ENCODE data around the gene HCN2.
A peak's percentile ranks its signal among the peaks of the same experiment; 100 is the strongest.

The HCN2 gene

DNA sequence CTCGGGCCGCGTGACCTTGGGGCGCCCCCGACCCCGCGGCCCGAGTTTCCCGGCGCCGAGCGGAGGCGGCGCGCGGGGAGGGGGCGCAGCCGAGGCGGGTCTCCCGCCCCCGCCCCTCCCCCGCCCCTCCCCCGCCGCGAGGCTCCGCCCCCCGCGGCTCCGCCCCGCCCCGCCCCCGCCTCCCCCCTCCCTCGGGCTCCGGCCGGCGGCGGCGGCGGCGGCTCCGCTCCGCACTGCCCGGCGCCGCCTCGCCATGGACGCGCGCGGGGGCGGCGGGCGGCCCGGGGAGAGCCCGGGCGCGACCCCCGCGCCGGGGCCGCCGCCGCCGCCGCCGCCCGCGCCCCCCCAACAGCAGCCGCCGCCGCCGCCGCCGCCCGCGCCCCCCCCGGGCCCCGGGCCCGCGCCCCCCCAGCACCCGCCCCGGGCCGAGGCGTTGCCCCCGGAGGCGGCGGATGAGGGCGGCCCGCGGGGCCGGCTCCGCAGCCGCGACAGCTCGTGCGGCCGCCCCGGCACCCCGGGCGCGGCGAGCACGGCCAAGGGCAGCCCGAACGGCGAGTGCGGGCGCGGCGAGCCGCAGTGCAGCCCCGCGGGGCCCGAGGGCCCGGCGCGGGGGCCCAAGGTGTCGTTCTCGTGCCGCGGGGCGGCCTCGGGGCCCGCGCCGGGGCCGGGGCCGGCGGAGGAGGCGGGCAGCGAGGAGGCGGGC lies at the start of gene HCN2:
TSS of gene HCN2 (plus strand) at position 189 of the 703 bp plus-strand sequence. CDS start at position 254, 65 bp downstream.
- DNase-seq: no peak

DNA sequence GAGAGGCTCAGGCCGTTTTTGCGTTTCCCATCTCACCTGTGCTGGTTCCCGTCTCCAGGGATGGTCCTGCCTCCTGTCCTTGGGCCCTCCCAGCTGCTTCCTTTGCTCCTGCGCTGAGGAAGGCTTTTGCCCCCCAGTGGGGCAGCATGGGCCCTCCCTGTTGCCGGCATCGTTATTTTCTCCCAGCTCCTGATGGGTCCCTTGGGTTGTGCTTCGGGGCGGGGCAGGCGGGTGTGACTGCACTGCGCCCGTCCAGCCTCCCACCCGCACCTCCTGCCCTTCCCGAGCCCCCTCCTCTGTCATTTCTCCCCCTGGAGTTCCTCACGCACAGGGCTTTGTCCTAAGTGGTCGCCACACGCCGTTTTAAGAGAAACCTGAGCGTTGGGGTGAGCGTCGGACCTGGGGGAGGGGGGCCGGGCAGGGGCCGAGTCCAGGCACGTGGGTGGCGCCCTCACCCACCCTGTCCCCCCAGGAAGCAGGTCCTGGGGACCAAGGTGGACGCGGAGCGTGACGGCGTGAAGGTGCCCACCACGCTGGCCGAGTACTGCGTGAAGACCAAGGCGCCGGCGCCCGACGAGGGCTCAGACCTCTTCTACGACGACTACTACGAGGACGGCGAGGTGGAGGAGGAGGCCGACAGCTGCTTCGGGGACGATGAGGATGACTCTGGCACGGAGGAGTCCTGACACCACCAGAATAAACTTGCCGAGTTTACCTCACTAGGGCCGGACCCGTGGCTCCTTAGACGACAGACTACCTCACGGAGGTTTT lies 48.6 kb upstream of the HCN2 start:
- DNase-seq: no peak

DNA sequence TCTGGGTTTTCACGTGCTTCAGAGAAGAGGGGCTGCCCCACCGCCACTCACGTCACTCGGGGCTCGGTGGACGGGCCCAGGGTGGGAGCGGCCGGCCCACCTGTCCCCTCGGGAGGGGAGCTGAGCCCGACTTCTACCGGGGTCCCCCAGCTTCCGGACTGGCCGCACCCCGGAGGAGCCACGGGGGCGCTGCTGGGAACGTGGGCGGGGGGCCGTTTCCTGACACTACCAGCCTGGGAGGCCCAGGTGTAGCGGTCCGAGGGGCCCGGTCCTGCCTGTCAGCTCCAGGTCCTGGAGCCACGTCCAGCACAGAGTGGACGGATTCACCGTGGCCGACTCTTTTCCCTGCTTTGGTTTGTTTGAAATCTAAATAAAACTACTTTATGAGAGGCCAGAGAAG lies 48.0 kb upstream of the HCN2 start:
- no peak for DNase-seq

DNA sequence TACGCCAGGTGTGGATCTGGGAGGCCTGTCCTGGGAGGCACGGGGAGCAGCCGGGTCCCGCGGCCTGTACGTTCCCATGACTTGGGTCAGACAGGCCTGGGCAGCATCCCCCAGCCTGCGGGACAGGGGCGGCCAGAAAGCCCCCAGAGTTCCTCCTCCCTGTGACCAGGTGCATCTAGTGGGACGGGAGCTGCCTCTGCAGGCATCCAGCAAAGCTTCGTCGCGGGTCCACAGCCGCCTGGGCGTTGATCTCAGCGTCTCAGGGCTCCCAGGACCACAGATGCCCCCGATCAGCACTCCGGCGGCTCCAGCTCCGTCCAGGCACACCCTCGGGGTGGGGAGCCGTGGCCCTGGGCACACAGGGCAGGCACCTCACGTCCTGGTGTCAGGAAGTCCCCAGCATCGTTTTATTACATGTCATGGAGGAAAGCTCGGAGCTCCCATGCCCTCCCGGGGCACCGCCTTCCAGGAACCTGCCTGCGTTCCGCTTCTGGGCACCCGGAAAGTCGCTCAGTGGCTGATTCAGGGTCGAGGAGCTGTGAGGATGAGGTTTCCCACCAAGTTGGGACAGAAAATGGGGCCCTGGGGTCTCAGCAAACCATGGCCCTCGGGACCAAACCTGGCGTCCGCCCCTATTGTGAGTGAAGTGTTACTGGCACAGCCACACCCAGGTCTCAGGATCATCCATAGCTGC lies 47.4 kb upstream of the HCN2 start:
- DNase-seq: no peak

DNA sequence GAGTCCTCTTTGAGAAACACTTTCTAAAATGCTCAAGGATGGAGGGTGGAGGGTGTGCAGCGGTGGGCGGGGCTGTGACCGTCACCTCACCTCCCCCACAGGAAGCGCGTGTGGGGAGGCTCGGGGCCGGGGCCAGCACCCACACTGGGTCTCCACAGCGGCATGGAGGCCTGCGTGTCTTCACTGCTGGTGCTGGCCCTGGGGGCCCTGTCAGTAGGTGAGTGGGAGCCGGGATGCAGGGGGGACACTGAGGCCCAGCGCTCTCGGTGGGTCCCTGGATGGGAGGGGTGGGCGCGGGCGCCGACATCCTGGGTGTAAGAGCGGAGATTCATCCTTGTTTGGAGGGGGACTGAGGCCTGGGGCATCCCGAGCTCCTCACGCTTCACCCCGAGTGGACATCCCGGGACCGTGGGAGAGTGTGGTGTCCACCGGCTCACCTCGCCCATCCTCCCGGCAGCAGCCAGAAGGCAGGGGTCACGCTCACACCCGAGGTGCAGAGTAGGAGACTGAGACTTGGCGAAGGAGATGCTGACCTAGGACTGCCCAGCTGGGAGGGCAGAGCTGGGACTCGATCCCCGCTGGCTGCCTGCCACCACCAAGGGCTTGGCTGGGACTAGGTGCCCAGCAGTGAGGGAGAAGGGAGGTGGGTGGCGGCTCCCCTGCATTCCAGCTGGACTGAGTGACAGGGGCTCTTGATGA lies 45.6 kb upstream of the HCN2 start, which contains the start of gene GZMM:
TSS of gene GZMM (plus strand) at position 144 of the 699 bp plus-strand sequence. CDS start at position 163, 19 bp downstream.
- peak; percentile 90 for DNase-seq

DNA sequence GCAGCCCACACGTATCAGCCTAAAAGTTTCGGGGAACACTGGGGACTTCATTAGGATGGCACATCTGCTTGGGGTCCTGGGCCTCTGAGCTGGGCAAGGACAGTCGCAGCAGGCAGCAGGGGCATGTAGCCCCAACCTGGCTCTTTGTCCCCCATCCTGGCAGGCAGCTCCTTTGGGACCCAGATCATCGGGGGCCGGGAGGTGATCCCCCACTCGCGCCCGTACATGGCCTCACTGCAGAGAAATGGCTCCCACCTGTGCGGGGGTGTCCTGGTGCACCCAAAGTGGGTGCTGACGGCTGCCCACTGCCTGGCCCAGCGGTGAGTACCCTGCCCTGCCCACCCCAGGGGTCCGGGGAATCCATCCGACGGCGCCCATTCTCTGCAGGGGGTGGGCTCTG lies 42.6 kb upstream of the HCN2 start:
- DNase-seq: no peak

DNA sequence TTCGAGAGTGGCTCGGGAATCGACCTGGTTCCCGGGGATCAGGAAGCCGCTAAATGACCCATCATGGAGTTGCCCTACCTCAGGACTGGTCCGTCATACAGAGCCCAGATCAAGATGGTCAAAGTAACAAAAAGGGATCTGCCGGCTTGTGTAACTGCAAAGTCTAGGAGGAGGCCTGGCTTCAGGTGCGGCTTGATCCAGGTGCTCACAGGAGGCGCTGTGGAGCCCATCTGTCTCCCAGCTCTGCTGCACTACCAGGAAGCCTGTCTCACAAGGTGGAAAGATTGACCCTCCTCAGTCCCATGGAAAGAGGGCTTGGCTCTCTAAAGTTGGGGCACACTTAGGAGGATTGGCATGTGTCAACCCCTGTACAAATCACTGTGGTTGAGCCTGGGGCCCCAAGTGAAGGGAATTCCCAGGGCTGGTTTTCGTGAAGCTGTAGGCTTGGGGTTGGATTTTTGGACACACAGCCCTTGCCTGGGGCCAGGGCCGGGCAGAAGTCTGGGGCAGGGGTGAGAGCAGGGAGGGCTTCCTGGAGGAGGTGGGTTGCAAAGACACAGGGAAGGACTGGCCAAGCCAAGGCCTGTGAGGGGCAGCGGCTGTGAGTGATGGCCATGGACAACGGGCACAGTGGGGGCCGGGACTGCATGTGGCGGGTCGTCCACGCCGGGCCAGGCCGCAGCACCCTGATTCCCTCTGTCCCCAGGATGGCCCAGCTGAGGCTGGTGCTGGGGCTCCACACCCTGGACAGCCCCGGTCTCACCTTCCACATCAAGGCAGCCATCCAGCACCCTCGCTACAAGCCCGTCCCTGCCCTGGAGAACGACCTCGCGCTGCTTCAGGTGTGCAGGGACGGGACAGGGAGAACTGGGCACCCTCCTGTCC lies 41.6 kb upstream of the HCN2 start:
- no peak for DNase-seq

DNA sequence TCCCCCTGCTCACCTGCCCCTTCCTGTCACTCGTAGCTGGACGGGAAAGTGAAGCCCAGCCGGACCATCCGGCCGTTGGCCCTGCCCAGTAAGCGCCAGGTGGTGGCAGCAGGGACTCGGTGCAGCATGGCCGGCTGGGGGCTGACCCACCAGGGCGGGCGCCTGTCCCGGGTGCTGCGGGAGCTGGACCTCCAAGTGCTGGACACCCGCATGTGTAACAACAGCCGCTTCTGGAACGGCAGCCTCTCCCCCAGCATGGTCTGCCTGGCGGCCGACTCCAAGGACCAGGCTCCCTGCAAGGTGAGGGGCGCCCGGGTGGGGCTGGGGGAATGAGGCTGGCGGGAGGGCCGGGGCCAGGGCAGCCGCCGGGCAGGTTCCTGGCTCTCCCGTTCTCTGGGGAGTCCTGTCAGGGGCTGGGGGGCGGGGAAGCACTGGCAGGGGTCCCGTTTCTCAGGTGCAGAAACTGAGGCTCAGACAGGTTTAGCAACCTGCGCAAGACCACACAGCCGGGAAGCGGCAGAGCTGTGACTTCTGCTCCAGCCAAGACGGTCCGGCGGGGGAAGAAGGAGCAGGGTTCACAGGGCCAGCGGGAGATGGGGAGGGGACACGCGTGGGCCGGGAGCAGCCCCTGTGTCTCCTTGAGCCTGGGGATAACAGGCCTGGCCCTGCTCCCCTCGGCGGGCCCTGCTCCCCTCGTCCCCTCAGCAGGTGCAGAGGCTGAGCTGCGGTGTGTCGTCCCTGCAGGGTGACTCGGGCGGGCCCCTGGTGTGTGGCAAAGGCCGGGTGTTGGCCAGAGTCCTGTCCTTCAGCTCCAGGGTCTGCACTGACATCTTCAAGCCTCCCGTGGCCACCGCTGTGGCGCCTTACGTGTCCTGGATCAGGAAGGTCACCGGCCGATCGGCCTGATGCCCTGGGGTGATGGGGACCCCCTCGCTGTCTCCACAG lies 40.5 kb upstream of the HCN2 start:
- DNase-seq: no peak

DNA sequence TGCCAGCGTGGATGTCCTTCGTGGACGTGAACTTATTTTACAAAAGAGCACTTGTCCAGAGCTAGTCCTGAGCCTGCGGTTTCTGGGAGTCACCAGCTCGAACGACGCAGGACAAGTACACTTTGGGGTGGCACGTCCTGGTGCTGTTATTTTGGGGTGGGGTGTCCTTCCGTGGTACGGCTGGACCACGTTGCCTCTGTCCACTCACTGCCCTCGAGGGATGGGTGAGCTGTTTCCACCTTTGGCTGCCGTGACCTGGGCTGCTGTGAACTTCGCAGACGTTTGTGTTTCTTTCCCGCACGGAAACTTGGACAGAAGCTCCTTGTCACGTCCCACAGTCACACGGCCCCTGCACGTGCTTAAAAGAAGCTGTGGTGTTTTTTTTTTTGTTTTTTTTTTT lies 34.9 kb upstream of the HCN2 start:
- DNase-seq: no peak

DNA sequence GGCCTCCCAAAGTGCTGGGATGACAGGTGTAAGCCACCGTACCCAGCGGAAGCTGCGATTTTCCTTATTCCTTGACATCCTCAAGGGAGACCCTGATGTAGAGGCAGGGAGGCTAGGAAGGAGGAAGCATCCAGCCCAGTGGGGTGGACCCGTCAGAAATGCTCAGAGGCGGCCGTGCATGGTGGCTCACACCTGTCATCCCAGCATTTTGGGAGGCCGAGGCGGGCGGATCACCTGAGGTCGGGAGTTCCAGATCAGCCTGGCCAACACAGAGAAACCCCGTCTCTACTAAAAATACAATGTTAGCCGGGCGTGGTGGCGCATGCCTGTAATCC lies 34.2 kb upstream of the HCN2 start:
- DNase-seq: no peak

DNA sequence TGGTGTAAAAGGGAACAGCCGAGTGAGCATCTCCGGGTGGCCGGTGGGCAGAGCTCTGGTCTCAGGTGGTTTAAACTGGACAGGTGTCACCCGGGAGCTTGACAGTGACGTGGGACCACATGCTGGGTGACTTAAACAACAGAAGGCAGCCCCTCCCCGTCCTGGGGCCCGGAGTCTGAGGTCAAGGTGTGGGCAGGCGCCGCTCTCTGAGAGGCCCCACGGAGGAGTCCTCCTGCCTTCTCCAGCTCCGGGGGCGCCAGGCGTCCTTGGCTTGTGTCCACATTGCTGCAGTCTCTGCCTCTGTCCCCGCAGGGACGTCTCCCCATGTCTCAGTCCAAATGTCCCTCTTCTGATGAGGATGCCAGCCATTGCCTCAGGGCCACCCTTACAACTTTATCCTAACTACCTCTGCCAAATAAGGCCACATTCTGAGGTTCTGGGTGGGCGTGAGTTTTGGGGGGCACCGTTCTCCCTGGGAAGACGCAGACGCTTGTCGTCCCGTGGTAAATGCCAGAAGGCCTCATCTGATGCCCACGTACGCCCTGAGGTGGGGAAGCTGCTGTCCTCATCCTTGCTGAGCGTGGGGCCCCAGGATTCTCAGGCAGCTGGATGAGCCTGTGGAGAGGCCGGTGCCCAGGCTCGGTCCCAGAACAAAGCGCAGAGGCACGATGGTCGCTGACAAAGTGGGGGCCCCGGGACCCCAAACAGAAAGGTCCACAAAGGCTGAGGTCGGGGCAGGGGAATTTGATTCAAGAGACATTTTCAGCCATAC lies 32.9 kb upstream of the HCN2 start:
- no peak for DNase-seq

DNA sequence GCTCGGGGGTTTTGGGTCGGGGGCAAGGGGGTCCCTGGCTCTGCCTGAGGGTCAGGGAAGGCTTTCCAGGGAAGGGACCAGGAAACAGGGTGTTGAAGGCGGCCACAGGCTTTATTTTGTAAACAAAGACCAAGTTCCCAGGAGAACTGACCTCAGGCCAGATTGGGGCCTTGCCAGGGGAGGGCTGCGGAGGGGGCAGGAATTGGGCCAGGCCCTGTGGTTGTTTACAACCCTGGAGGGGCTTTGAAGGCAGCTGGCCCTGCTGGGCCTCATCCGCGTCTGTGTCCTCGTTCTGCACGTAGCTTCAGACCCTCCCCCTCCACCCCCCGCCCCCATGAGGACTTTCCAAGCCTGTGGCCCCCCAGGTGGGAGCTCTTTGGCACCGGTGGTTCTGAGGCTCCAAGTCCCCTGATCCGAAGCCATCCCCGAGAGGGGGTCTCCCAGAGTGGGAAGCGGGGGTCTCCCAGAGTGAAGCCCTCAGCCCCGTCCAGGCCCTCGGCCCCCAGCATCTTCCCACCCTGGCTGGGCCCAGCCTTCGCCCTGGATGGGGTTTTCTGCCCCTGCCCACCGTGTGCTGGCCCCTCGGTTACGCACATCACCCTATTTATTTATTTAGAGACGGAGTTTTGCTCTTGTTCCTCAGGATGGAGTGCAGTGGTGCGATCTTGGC lies 30.8 kb upstream of the HCN2 start:
- DNase-seq: no peak

DNA sequence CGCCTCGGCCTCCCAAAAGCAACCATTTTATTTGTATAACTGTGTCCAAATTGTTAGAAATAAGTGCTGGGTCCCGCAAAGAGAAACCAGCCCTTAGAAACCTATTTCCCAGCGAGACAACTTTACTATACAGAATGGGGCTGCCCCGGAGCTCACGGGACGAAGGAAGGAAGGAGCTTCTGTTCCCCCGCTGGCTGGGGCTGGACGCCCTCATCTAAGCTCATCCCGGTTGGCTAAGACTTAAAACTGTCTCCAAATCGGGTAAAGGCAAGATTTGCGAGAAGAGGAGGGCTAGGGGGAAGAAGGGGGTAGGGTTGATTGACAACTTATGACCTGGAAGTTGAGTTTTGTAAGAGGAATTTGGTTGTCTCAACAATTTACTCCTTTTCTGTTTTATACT lies 29.6 kb upstream of the HCN2 start:
- no peak for DNase-seq

DNA sequence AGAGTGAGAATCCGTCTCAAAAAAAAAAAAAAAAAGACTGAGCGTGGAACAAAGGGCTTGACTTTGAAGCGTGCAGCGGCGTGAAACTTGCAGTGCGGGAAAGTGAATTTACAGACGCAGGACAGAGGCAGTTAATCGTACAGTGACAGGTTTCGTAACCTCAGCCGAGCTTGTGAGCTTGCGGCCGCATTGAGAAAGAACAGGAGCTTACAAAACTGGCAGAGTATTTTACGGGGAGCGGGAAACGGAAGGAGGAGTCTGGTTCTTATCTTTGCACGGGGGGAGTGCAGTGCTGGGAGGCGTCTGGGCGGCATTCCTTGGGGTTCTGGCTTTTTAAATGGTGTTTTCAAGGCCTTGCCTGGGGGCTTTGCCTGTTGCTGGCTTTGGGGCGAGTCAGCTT lies 23.3 kb upstream of the HCN2 start:
- no peak for DNase-seq

DNA sequence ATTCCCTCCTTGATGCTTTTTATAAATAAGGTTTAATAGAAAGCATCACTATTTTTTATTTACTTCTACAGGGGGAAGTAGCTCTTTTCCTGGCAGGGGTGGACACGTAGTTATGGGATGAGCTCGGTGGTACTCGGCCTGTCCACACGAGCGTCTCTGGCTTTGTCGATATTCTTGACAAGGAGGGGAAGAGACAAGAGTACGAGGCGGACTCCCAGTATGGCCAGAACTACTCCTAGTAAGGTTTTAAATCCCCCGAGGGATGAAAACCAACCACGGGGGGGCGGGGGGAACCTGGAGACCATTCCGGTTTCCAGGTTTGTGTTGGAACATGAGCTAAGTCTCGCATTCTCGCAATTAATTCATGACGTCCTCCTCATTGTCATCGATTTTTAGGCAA lies 22.8 kb upstream of the HCN2 start:
- DNase-seq: no peak

DNA sequence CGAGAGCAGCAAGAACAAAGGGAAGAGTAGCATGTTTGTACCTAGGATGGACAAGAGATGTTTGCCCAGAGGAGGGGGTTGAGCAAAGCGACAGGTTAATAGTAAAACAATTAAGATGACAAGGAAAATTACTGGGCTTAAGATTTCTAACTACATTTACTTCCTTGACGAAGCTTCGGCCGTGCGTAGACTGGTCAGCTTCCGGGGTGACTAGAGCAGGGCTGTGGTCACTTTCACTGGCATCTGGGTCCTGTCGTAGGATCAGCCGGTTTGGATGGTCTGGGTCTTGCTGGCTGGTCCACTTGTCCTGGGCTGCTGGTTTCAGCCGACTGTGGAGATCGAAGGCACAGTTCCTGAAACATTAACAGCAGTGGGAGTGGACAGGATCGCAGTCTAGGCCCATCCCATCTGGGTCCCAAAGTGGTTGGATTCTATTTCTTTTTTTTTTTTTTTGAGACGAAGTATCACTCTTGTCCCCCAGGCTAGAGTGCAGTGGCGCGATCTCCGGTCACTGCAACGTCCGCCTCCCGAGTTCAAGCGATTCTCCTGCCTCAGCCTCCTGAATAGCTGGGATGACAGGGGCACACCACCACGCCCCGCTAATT lies 22.3 kb upstream of the HCN2 start:
- no peak for DNase-seq

DNA sequence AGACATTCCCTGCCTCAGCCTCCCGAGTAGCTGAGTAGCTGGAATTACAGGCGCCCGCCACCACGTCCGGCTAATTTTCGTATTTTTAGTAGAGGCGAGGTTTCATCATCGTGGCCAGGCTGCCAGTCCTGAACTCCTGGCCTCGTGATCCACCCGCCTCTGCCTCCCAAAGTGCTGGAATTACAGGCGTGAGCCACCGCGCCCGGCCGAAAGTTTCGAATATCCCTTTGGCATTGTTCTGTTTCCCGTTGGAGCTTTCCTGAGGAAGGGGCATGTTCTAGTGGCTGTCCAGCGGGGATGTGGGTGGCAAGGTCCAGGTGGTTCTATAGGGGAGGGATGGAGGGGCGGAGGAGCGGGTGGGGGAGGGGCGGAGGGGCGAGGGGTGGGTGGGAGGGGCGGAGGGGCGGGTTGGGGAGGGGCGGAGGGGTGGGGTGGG lies 19.4 kb upstream of the HCN2 start:
- DNase-seq: no peak

DNA sequence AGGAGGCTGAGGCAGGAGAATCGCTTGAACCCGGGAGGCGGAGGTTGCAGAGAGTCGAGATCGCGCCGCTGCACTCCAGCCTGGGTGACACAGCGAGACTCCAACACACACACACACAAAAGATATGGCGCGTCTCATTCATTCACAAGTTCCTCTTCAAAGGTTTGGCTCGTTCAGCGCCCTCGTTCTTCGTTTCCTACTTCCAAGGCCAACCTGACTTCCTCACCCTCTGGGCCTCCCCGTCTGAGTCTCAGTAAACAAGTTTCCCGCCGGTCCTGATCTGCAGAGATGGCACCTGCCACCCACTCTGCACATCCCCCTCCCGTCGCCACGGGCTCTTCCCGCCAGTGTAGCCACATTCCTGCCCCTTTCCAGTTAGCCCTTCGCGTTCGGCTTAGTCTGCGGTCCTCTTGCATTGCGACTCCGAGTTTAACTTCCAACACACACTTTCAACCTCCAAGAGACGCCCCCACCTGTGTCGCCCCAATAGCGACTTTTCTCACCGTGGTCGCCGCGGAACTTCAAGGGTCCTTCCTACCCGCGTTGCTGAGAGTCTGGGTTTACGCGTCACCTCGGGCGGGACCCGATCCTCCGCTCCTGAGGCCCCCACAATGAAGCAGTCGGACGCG lies 18.6 kb upstream of the HCN2 start:
- peak; percentile 67 for DNase-seq

DNA sequence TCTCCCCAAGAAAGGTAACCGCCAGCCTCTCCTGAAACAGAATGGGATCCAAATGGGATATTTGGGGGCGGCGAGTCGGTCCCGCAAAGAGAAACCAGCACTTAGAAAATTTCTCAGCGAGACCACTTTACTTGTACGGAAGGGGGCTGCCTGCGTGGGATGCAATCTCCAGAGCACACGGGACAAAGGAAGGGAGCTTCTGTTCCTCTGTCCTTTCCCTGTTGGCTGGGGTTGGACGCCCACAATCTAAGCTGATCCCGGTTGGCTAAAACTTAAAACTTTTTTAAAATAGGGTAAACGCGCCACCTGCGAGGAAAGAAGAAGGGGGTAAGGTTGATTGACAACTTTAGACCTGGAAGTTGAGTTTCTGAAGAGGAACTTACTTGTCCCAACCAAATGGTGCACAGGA lies 18.1 kb upstream of the HCN2 start:
- no peak for DNase-seq
